Posterior vena cava (tissue), 2 donors: ENCODE data around the gene SHISA8. TPM values are rescaled to one million over a fixed set of nuclear protein-coding genes. Genes with fewer than 3 reads are reported as not detected.

Experiments
- DNase-seq: peaks from one replicate; pipeline ENCODE4 v3.0.0-alpha.2; 2020; ENCODE audit warnings: low spot score
- intact Hi-C, 2 donors: fragments of 100-400 bp; cut with DNase I; formaldehyde crosslinking; loops; one replicate each; pipeline versions ENCODE4 v1.14.1 to v1.14.2; 2022 to 2023
- total RNA-seq, 2 donors: library from RNA; stranded (reverse); fragmentation: NEBNext Ultra II Directional; extraction: Animal tissue kit (Norgen Biotek cat#: 25700); gene quantifications; one replicate each; pipeline ENCODE4 v1.2.1, GENCODE V29; 2021
- donor health status: DM: yes; HTN: yes; CAD: no.
- donor health status: DM: yes; HTN: yes; CAD: no.

The SHISA8 gene
- total RNA-seq, 2 donors from 2014 or later, result not detected

DNA sequence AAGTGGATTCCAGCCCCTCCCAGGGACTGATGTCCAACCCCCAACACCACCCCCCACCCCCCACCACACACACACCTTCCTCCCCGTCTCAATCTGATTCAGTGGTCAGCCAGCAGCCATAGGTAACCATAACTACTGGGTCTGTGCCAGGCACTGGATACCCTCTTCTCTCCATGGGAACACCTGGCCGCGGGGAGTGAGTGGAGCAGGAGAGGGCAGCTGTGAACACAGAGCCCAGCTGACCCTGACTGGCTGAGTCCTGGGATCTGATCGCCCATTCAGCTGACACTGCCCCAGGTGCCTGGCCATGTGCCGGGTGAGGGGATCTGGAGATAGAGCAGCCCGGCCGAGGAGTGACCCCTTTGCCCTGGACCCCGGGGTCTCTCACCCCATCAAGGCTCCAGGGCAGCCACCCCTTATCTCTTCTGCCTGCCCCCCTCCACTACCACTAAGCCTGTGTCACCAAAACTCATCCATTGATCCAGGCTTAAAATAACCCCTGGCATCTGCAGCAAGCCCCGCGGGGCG lies 2.6 kb upstream of the SHISA8 start:
- no peak for DNase-seq
- intact Hi-C loops, result no loop called here

DNA sequence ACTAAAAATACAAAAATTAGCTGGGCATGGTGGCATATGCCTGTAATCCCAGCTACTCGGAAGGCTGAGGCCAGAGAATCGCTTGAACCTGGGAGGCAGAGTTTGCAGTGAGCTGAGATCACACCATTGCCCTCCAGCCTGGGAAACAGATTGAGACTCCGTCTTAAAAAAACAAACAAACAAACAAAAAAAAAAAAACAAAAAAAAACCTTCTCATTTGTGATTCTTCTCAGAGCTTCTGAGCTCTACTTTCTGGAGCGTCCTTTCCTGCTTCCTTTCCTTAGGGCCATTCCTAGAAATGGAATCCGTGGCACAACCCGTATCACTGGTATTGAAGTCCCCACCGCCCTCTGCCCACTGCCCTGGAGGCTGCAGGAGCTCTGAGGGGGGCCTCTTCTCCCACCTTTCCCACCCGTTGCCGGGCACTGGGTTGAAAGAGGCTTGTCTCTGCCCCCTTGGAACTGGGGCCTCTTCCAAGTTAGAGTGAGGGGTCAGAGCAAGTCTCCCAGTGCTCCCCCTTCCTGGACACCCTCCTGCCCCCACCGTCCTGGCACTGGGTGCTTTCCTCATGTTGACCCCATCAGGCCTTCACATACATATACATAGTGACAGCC lies 2.0 kb upstream of the SHISA8 start:
- intact Hi-C loops, result no loop called here
- DNase-seq, result no peak

DNA sequence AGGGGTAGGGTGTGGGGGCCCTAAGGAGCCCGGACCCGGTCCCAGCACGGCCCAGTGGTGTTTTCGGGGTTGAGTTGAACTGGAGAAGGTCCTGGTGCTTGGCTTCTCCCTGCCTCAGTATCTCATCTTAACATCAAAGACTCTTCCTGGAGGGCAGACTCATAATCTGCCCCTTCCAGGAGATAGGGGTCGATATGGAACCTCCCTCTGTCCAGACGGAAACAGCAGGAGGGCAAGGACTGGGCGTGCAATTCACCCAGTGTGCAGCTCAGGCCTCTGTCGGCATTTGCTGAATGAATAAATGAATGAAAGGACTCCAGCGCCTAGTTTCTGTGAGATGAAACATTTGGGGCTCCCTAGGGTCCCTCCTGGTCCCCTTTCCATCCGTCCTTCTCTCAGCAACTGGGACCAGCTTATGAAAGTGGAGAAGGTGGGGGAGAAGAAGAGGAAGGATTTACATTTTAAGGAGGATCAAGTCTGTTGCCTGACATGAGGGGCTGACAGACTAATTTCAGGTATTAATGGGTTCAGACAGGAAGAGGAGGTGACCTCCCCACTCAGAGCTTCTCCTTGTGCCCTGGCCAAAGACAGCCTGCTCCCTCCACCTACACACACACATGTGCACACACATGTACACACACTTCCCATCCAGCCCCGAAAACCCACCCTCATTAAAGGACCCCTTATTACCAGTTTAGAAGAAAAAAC lies 1.1 kb upstream of the SHISA8 start:
- DNase-seq, result no peak
- intact Hi-C loops, result loop anchor here in 1 of 2 donors (1.0 kb wide), 1 partner anchor 25 kb away; no protein-coding TSS in a partner anchor

DNA sequence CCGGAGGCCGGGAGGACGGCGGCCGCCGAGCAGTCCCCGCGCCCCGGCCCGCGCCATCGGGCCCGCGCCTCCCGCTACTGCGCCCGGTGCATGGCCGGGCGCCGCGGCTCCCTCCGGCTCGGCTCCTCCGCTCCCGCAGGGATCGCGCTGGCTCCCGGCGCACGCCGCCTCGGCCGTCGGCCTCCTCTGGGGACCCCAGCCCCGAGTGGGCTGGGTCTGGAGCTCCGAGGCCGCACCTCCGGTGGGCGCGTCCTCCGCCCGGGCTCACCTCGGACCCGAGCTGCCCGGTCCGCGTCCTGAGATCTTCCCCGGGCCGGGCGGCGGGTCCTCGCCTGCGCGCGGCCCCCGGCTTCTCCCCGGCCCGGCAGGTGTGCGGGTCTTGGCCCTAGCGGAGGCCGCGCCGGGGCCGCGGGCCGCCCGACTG lies 251 bp downstream of the SHISA8 start:
- DNase-seq, result no peak
- intact Hi-C loops, result loop anchor here in 1 of 2 donors (1.0 kb wide), 1 partner anchor 23 kb away; no protein-coding TSS in a partner anchor

DNA sequence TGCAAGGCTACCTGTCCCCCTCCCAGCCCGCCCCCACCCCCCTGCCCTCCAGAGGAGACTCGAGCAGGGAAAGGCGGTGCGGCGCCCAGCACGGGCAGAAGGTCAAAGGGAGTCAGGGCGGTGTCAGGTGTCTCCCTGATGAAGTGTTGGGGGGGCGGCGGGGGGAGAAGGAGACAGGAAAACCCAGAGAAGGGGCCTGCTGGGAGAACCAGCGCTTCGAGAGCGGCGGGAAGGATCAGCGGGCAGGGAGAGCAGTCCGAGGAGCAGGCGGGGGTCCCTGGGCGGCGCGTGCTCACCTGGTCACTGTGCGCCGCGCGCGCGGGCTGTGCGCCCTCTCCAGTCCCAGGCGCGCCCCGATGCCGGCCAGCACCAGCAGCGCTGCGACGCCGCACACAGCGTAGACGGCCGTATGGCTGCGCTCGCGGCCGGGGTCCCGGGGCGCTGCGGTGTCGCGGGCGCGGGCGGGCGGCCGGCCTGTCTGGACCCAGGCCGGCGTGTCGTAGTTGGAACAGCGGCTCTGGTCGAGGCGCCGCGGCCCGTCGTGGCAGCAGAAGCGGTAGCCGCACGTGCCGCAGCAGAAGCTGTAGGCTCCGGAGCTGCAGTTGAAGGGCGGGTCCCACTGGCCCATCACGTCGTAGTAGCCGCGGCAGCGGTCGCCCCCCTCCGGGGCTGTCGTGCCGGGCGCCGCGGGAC lies 886 bp downstream of the SHISA8 start:
- intact Hi-C loops, result no loop called here
- no peak for DNase-seq

DNA sequence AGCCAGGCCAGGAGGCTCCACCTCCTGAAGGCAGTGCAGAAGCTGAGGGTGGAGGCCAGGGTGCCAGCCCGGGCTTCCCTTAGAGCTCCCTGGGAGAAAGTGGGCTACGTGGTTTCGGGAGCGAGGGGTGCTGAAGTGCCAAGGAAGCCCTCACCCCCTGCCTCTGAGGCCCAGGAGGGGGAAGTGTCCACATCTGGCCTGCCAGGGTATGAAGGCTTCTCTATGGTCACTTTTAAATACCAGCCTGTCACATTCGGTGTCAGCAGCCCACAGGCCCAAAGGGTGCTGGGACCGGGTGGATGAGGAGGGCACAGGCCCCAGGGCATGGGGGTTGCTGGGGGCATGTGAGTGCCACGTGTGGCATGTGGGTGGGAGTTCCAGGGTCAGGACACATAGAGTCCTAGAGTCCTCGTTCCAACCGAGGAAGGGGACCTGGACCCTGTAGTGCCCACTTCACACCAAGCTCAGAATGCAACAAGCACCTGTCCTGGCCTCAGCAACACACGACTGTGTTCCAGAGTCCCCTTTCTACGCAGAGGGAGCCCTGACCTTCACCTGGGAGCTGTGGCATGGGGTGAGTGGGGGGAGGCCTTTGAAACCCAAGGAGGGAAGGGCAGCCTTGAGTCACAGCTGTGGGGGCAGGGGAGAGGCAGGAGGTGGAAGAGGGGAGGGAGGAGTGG lies 1.7 kb downstream of the SHISA8 start:
- intact Hi-C loops, result no loop called here
- no peak for DNase-seq

DNA sequence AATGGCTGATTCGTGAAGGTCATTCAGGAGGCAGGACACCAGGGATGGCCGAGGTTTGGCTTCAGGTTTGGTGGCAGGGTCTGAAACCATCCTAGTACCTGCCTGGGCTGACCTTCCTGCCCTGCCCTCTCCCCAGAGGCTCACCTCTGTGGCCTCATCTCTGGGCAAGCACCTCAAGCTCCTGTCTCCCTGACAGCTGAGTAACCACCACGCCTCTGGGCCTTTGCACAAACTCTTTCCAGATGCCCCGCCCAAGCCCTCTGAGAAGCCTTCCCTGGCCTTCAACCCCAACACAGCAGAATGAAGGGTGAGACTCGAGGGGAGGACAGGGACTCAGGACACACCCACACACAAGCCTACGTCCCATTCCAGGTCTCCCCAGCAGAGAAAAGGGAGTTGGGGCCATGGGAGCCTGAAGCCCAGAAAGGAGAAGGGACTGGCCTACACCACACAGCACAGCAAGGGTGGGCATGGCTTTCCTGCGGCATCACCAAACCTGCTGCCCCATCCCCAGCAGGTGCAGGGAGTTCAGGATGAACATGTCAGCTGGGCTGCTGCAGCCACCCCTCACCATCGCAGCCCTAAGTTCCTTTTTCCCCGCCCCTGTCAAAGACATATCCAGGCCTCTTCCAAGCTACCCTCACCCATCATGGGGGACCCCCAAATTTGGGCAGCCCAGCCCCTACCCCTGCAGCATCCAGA lies 2.4 kb downstream of the SHISA8 start:
- intact Hi-C loops, result no loop called here
- no peak for DNase-seq

DNA sequence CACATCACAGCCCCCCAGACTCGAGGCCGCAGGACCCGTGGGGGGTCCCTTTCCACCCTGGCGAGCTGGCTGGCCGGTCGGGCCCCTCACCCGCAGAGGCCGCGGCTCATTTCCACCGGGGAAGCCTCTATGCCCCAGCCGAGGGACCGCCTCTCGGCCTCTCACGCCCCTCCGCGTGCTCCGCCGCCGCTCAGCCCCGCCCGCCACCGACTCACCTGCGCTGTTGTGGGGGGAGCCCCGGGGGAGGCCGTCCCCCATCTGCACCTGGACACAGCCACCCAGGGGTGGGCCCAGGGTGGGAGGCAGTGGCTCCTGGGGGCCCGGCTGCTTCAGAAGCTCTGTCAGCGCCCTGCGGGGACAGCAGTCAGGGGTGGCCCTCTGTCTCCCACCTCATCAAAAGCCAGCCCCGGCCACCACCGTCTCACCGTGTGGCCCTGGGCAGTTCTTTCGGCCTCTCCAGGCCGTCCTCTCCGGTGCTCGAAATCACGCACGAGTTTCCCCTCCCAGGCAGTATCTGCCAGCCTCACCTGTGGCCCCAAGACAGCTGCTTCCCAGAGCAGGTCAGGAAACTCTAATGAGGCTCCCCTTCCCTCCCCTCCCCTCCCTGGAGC lies 3.8 kb downstream of the SHISA8 start:
- DNase-seq, result no peak
- intact Hi-C loops, result no loop called here

DNA sequence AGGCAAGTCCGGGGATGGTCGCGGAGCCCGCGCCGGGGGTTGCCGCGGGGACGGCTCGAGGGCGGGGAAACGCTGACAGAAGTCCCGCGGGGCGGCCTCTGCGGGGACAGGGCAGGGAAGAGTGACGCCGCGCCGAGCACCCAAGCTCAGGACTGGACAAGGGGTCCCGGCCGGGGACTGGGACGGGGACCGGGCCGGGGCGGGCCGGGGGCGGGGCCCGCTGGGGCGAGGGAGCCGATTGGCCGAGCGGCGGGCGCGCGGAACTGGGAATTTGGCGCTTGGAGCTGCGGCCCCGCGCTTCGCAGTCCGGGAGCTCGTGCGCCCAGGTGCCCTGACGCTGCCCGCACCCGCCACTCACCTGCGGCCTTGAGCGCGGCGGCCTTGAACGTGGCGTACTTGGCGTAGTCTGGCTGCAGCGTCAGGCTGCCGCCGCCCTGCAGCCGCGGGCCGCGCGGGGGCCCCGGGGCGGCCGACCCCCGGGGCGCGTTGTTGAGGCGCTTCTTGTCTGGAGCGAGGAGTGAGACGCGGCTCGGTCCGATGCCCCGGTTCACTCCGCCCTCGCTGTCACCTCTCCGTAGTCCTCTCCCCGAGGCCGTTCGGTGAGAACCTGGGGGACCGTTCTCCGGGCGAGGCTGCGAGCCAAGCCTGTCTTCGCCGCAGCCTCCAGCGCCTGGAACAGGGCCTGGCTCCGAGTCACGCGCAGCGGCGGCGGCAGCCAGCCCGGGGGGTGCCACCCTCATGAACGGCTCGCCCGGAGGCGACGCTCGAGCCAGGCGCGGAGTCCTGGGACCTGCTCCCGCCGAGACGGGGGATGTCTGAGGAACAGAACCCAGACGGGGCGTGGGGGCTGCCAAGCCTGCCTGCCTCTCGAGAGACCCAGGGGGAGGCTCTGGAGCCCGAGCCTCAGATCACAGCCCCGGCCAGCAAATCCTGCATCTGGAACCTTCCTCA lies 4.5 kb downstream of the SHISA8 start:
- intact Hi-C loops, result no loop called here
- no peak for DNase-seq

DNA sequence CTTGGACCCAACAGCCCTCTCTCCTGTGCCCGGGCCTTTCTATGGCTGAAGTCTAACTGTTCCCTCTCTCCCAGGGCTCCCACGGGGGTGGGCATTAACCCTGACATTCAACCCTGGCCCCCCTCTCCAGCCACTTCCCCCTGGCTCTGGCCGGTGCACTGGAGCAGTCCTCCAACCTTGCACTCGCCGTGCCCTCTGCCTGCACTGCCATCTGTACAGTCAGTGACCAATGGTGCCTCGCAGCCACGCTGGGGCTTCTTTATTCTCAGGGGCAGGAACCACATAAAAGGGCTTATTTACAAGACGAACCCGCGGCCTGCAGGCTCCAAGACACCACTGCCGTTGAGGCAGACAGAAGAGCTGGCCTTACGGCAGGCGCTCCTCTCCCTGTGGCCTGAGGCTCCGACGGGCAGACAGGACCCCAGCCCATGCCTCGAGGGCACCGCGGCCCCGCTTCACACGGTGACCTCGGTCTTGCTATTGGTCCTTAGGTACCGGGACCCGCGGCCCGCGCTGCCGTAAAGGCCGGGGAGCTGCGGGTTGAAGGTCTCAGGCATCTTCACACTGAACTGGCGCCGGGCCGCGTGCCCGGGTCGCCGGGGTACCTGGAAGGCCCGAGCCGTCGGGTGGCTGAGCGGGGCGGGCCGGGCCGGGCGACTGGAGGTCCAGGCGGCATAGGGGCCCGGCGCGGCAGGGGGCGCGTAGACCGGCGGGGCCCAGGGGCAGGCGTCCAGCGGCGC lies 5.4 kb downstream of the SHISA8 start:
- intact Hi-C loops, result no loop called here

DNA sequence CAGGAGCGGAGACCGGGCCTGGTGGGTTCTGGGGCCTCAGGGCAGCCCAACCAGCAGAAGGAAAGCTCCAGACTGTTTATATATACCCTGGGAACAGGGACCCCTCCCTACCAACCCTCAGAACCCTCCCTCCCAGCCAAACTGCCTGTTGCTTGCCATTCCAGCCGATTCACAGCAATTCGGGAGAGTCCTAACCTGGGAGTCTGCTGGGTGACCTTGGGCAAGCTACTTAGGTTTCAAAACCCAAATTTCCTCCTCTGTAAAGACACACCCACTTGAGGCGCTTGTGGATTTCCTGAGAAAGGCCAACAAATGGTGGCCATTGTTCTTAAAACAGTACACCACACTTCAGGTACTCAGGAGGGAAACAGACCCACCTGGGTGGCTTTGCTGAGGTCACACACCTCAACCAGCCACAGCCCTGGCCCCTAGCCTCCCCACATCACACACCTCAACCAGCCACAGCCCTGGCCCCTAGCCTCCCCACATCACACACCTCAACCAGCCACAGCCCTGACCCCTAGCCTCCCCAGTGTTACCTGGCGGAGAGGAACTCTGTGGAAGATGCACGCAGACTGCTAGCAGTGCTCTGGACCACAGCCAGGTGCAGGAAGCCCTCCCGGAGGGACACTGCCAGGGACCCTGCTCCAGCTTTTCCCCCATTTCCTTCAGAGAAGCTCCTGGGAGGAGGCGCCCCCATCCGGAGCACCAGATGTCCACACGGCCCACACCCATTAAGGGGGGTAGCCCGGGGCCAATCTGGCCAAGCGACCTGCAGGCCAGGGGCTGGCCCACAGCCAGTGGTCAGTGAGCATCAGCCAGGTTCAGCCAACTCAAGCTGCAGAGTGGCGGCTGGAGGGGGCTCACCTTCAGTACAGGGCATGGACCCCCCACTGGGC lies 6.2 kb downstream of the SHISA8 start:
- no peak for DNase-seq
- intact Hi-C loops, result no loop called here

More for the DNA sequence above, 5.4 kb downstream of the SHISA8 start:
- no peak for DNase-seq

DNA sequence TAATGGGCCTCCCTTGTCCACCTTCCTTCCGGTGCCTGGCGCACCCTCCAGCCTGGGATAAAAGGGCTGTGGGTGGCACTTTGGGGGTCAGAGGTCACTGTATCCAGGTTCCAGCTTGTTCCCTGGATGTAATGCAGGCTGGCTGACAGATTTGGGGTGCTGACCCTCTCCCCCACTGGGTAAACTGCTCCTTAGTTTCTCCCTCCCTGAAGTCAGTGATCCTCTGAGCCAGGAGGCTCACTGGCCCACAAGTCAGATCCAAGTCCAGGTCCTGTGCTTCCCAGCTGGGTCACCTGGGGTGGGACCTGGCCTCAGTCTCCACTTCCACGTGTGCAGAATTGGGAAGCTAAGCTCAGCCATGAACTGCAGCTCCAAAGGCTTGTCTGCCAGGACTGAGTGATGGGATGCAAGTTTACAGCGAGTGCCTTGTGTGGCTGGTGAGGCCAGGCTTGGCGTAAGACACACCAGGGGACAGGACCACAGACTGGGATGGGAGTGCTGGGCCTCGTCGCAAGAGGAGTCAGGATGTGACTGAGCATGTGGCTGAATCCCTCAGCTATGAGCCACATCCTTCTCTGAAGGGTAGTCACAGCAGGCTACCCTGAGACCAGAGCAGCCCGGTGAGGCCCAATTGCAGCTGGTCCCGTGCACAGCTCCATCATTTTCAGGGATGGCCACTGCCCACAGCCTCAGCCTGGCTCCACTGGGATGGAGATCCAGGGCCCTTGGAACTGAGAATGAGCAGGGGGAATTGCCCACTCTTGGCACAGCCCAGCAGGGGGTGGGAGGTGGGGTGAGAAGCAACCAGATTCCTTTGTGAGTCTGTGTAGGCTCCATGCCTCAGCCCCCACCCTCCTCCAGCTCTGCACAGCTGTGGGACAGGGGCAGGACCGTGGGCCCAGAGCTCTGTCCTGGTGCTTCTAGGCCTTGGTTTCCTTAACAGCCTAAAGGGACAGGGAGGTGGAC lies 7.2 kb downstream of the SHISA8 start:
- DNase-seq, result no peak
- intact Hi-C loops, result no loop called here

DNA sequence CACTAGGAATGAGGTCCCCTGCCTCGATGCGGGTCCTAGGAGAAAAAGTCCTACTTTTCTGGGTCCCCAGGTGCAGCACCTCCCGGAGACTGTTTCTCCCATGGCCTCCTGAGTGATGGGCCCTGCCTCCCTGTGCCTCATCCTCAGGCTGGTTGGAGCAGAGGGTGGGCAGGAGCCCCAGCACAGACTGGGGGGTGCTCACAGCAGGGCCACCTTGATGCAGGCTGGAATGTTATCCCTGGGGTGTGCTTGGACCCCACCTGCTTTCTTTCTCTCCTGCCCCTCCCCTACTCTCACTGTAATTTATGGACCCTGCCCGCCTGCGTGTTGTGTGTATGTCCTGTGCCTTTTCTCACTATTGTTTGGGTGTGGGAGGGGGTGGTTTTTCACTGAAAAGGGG lies 8.1 kb downstream of the SHISA8 start:
- intact Hi-C loops, result no loop called here
- DNase-seq, result no peak

DNA sequence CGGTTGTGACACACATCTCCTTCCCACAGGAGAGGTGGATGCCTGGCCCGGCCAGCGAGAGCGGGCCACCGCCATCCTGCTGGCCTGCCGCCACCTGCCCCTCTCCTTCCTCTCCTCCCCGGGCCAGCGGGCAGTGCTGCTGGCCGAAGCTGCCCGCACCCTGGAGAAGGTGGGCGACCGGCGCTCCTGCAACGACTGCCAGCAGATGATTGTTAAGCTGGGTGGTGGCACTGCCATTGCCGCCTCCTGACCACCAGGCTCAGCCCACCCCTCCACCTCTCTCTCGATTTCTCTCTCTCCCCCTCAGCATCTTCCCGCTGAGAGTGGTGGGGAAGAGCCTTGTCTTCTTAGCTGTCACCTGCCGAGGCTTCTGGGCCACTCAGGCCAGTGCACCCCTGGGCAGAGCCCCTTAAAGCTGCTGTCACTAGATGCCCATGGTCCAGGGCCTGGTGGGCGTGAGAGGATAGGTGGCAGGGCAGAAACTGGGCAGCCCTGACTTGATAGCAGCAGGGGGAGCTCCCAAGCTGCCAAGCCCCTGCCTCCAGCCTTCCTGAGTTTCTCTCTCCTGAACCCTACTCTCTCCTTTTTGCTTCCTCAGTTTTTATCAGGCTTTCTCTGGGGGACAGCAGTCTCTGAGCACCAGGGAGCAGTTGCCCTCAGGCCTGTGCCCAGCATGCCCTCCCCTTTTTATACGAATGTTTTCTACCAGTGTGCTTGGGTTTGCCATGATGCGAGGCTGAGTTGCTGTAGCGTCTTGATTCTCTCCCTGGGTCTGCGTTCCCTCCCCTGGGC lies 9.3 kb downstream of the SHISA8 start:
- intact Hi-C loops, result no loop called here
- DNase-seq, result no peak
